ENCODE data around the gene HIVEP1. TPM values are rescaled to one million over a fixed set of nuclear protein-coding genes. Genes with fewer than 3 reads are reported as not detected.

Gene HIVEP1
- total and polyA plus RNA-seq, 2 of the 13 experiments (the other 11 are each of a cell fraction or from before 2014, with no cell fraction given): 7.4 to 9.9 TPM

DNA sequence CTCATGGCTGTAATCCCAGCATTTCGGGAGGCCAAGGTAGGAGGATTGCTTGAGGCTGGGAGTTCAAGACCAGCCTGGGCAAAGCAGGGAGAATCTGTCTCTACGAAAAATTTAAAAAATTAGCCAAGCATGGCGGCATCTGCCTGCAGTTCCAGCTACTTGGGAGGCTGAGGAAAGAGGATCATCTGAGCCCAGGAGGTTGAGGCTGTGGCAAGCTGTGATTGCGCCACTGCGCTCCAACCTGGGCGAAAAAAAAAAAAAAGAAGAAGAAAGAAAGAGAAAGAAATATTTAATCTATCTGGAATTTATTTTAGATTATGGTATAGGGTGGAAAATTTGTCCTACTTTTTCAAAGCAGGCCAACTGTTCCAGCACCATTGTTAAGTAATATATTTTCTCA lies 32.2 kb upstream of the HIVEP1 start (continued):
- TF ChIP-seq, protein P1, sequence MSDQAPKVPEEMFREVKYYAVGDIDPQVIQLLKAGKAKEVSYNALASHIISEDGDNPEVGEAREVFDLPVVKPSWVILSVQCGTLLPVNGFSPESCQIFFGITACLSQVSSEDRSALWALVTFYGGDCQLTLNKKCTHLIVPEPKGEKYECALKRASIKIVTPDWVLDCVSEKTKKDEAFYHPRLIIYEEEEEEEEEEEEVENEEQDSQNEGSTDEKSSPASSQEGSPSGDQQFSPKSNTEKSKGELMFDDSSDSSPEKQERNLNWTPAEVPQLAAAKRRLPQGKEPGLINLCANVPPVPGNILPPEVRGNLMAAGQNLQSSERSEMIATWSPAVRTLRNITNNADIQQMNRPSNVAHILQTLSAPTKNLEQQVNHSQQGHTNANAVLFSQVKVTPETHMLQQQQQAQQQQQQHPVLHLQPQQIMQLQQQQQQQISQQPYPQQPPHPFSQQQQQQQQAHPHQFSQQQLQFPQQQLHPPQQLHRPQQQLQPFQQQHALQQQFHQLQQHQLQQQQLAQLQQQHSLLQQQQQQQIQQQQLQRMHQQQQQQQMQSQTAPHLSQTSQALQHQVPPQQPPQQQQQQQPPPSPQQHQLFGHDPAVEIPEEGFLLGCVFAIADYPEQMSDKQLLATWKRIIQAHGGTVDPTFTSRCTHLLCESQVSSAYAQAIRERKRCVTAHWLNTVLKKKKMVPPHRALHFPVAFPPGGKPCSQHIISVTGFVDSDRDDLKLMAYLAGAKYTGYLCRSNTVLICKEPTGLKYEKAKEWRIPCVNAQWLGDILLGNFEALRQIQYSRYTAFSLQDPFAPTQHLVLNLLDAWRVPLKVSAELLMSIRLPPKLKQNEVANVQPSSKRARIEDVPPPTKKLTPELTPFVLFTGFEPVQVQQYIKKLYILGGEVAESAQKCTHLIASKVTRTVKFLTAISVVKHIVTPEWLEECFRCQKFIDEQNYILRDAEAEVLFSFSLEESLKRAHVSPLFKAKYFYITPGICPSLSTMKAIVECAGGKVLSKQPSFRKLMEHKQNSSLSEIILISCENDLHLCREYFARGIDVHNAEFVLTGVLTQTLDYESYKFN (CRISPR knock-in tag; conservative IDR thresholded peaks at IDR 0.05): no peak
- TF ChIP-seq FOXA1 (IDR thresholded peaks at IDR 0.05) (no peak), FOXA1 (CRISPR knock-in tag; IDR thresholded peaks at IDR 0.05) (no peak), ZNF879 (CRISPR knock-in tag; IDR thresholded peaks at IDR 0.05) (no peak), SALL2 (CRISPR knock-in tag; IDR thresholded peaks at IDR 0.05) (no peak)

DNA sequence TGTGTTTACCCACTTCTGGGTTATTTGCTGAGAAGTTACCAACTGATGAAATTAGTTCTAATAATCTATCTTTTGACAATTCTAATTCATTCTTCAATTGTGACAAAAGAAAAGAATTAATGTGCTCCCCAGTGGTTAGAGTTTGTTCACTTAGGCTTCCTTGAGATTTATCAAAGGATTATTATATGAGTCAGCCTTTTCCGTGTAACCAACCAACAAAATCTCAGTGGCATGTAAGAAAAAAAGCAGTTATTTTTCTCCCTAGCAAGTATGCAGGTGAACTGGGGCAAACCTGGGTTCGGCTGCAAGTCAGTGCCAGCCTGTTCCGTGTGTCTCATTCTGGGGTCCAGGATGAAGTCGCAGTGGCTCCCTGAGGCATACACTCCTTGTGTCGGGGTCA lies 28.8 kb upstream of the HIVEP1 start:
- Histone ChIP-seq H3K27ac (ENCODE audit: extremely low read length, insufficient read depth, low read length) (no peak overlapping the region), H4K20me1 (ENCODE audit: insufficient read depth, low read length) (no peaks in the 10 kb centered on the region), H3K9me3 (ENCODE audit: low read length) (no peaks in the 10 kb centered on the region), H3K4me3 (replicated peaks in 1 of 3; ENCODE audit: insufficient read depth in 1 of 3, low read depth in 2 of 3, low read length in 3 of 3) (no peak overlapping the region), H3K4me1 (ENCODE audit: insufficient read depth, low read length) (no peaks in the 10 kb centered on the region), H3K4me2 (ENCODE audit: low read depth, low read length) (no peak overlapping the region), H3K9ac (ENCODE audit: insufficient read depth, low read depth, low read length) (no peak overlapping the region), H3K79me2 (ENCODE audit: insufficient read depth, low read length) (no peaks in the 10 kb centered on the region), H3K27me3 (ENCODE audit: control insufficient read depth in 1 of 2, insufficient read depth in 2 of 2, low read length in 2 of 2) (peaks cover 0 to 4% of the 10 kb centered on the region in 2 experiments; a peak in 1 of 5 replicates), H2AFZ (ENCODE audit: low read length) (no peak overlapping the region), H3K36me3 (replicated peaks in 1 of 2; ENCODE audit: control insufficient read depth in 1 of 2, insufficient read depth in 2 of 2, low read length in 2 of 2) (no peaks in the 10 kb centered on the region)
- ChIA-PET POLR2A (no interaction called here), CTCF (ENCODE audit: low intra/inter-chr PET ratio, low total read pairs) (no interaction called here)
- DNase-seq (ENCODE audit: low spot score) (no peak), ATAC-seq (no peak), FAIRE-seq (no peak)
- in situ Hi-C loops (cut with HindIII; ENCODE audit: extremely low pct_ligation_motif_present, low pct_unique_long_range_greater_than_20kb): no loop called here
- WGBS (ENCODE audit: low lambda C conversion rate): 30% methylated on average over 5 of the region's 5 CpGs
- intact Hi-C loops (cut with micrococcal nuclease; ENCODE audit: unreplicated experiment): no loop called here
- no TSS peak for BruUV-seq (replicated peaks)
- no peak for TF ChIP-seq ZNF605 (CRISPR knock-in tag; IDR thresholded peaks at IDR 0.05)
- no peak for TF ChIP-seq SRSF9 (IDR thresholded peaks at IDR 0.05; ENCODE audit: borderline replicate concordance, insufficient read depth, low read depth, low read length, poor library complexity, severe bottlenecking)
- no peak for TF ChIP-seq TBL1XR1 (IDR thresholded peaks at IDR 0.05; ENCODE audit: borderline replicate concordance, low read length, partially characterized antibody)
- TF ChIP-seq, protein P2, sequence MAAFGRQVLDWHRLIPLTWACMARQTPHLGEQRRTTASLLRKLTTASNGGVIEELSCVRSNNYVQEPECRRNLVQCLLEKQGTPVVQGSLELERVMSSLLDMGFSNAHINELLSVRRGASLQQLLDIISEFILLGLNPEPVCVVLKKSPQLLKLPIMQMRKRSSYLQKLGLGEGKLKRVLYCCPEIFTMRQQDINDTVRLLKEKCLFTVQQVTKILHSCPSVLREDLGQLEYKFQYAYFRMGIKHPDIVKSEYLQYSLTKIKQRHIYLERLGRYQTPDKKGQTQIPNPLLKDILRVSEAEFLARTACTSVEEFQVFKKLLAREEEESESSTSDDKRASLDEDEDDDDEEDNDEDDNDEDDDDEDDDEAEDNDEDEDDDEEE (CRISPR knock-in tag; IDR thresholded peaks at IDR 0.05): no peak
- no peak for TF ChIP-seq ZNF205 (CRISPR knock-in tag; IDR thresholded peaks at IDR 0.05)
- no peak for TF ChIP-seq NR2F6 (IDR thresholded peaks at IDR 0.05)
- TF ChIP-seq NR2F6 (CRISPR knock-in tag; IDR thresholded peaks at IDR 0.05): no peak
- TF ChIP-seq GTF3A (CRISPR knock-in tag; conservative IDR thresholded peaks at IDR 0.05): no peak
- no peak for TF ChIP-seq HDAC1 (CRISPR knock-in tag; IDR thresholded peaks at IDR 0.05)
- TF ChIP-seq ZNF7 (CRISPR knock-in tag; IDR thresholded peaks at IDR 0.05): no peak
- no peak for TF ChIP-seq ZNF33B (CRISPR knock-in tag; IDR thresholded peaks at IDR 0.05)
- no peak for TF ChIP-seq ZNF329 (CRISPR knock-in tag; IDR thresholded peaks at IDR 0.05; ENCODE audit: low read depth)
- no peak for TF ChIP-seq ZNF350 (CRISPR knock-in tag; IDR thresholded peaks at IDR 0.05; ENCODE audit: borderline replicate concordance, low read depth)
- TF ChIP-seq SSRP1 (CRISPR knock-in tag; IDR thresholded peaks at IDR 0.05): no peak
- TF ChIP-seq PLRG1 (conservative IDR thresholded peaks at IDR 0.05): no peak
- TF ChIP-seq, protein P3, sequence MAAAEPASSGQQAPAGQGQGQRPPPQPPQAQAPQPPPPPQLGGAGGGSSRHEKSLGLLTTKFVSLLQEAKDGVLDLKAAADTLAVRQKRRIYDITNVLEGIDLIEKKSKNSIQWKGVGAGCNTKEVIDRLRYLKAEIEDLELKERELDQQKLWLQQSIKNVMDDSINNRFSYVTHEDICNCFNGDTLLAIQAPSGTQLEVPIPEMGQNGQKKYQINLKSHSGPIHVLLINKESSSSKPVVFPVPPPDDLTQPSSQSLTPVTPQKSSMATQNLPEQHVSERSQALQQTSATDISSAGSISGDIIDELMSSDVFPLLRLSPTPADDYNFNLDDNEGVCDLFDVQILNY (CRISPR knock-in tag; conservative IDR thresholded peaks at IDR 0.05): no peak

Data from HepG2 (cell line).